GM12878 (cell line): ENCODE measurements around the gene SLC39A11.

Source experiments
- DPF2 ChIP-seq: fragments of 450-650 bp; IDR thresholded peaks from 2 replicates; pipeline ENCODE4 v1.6.1; 2017; ENCODE audit warnings: mild to moderate bottlenecking
- ESRRA ChIP-seq: IDR thresholded peaks from 2 replicates; pipeline ENCODE4 v1.6.1; 2012; ENCODE audit warnings: mild to moderate bottlenecking, low read length, improper control_type of control experiment
- EZH2 ChIP-seq: IDR thresholded peaks from 2 replicates; pipeline ENCODE4 v1.6.1; 2012; ENCODE audit warnings: low read depth, mild to moderate bottlenecking, control low read depth, inconsistent platforms, low read length, borderline replicate concordance; ENCODE audit not compliant: control insufficient read depth
- GABPA ChIP-seq: IDR thresholded peaks from 2 replicates; pipeline ENCODE4 v1.6.1; 2014; ENCODE audit warnings: antibody characterized with exemption, low read depth, mild to moderate bottlenecking, inconsistent platforms
- POLR2A ChIP-seq: IDR thresholded peaks from 2 replicates; pipeline ENCODE4 v1.6.1; 2011; ENCODE audit warnings: low read depth, mild to moderate bottlenecking, low read length
- POLR2AphosphoS5 ChIP-seq: IDR thresholded peaks from 2 replicates; pipeline ENCODE4 v1.6.1; 2011; ENCODE audit warnings: mild to moderate bottlenecking, low read length, inconsistent platforms
- RFX5 ChIP-seq: IDR thresholded peaks from 2 replicates; pipeline ENCODE4 v1.6.1; 2011; ENCODE audit warnings: low read depth, low read length, improper control_type of control experiment
- SP1 ChIP-seq: IDR thresholded peaks from one replicate; pipeline ENCODE4 v1.6.1; 2011; ENCODE audit warnings: low read depth, low read length
- TCF3 ChIP-seq: IDR thresholded peaks from 2 replicates; pipeline ENCODE4 v1.6.1; 2012; ENCODE audit warnings: low read depth, mild to moderate bottlenecking, low read length, borderline replicate concordance; ENCODE audit not compliant: insufficient read depth
- ZNF274 ChIP-seq: IDR thresholded peaks from one replicate; pipeline ENCODE4 v1.8.0; 2011; ENCODE audit not compliant: insufficient read length, insufficient read depth
- TF ChIP-seq, protein P1 (sequence below): fragments of 450-650 bp; IDR thresholded peaks from 2 replicates; pipeline ENCODE4 v1.6.1; 2018; ENCODE audit warnings: mild to moderate bottlenecking, low read depth, moderate library complexity; ENCODE audit not compliant: partially characterized antibody
- TF ChIP-seq, protein P2 (sequence below), 3 experiments: IDR thresholded peaks in 2 of 3; conservative IDR thresholded peaks in 1 of 3; 2 replicates each; pipeline ENCODE4 v1.5.1; 2011; ENCODE audit warnings: low read depth in 3 of 3, low read length in 3 of 3, mild to moderate bottlenecking in 3 of 3, control low read depth in 2 of 3, moderate library complexity in 2 of 3, inconsistent platforms in 1 of 3, mixed read lengths in 1 of 3; ENCODE audit not compliant: control insufficient read depth in 2 of 3, insufficient read depth in 1 of 3; ENCODE audit errors: extremely low read depth in 1 of 3
- TF ChIP-seq, protein P3 (sequence below): fragments of 450-650 bp; IDR thresholded peaks from 2 replicates; pipeline ENCODE4 v1.6.1; 2017; ENCODE audit warnings: mild to moderate bottlenecking

DNA sequence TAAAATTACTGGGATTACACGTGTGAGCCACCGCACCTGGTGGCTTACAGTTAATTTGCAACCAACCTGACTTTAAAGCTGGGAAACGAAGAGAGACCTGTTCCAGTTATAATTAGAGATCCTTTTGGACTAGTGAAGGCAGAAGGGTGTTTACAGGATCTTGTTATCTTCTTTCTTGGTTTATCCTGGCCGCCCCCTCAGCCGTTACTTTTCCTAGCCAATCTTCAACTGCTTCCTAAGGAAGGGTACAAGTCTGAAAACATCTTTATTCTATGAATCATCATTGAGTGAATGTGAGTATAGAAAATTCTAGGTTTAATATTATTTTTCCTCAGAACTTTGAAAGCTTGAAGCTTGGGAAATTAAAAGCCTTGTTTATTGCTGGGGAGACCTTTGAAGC is 286.5 kb downstream of the SLC39A11 start:
- TF ChIP-seq GABPA: no peak
- TF ChIP-seq, protein P1, sequence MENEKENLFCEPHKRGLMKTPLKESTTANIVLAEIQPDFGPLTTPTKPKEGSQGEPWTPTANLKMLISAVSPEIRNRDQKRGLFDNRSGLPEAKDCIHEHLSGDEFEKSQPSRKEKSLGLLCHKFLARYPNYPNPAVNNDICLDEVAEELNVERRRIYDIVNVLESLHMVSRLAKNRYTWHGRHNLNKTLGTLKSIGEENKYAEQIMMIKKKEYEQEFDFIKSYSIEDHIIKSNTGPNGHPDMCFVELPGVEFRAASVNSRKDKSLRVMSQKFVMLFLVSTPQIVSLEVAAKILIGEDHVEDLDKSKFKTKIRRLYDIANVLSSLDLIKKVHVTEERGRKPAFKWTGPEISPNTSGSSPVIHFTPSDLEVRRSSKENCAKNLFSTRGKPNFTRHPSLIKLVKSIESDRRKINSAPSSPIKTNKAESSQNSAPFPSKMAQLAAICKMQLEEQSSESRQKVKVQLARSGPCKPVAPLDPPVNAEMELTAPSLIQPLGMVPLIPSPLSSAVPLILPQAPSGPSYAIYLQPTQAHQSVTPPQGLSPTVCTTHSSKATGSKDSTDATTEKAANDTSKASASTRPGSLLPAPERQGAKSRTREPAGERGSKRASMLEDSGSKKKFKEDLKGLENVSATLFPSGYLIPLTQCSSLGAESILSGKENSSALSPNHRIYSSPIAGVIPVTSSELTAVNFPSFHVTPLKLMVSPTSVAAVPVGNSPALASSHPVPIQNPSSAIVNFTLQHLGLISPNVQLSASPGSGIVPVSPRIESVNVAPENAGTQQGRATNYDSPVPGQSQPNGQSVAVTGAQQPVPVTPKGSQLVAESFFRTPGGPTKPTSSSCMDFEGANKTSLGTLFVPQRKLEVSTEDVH: no peak
- TF ChIP-seq ZNF274: no peak
- TF ChIP-seq DPF2: no peak
- TF ChIP-seq, protein P2, sequence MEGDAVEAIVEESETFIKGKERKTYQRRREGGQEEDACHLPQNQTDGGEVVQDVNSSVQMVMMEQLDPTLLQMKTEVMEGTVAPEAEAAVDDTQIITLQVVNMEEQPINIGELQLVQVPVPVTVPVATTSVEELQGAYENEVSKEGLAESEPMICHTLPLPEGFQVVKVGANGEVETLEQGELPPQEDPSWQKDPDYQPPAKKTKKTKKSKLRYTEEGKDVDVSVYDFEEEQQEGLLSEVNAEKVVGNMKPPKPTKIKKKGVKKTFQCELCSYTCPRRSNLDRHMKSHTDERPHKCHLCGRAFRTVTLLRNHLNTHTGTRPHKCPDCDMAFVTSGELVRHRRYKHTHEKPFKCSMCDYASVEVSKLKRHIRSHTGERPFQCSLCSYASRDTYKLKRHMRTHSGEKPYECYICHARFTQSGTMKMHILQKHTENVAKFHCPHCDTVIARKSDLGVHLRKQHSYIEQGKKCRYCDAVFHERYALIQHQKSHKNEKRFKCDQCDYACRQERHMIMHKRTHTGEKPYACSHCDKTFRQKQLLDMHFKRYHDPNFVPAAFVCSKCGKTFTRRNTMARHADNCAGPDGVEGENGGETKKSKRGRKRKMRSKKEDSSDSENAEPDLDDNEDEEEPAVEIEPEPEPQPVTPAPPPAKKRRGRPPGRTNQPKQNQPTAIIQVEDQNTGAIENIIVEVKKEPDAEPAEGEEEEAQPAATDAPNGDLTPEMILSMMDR (IDR thresholded peaks at IDR 0.05 in 2 of 3, conservative IDR thresholded peaks at IDR 0.05 in 1 of 3; ENCODE audit: control insufficient read depth in 2 of 3, extremely low read depth in 1 of 3, insufficient read depth in 1 of 3, low read depth in 3 of 3, low read length in 3 of 3): no peak
- TF ChIP-seq POLR2A: no peak
- TF ChIP-seq ESRRA: no peak
- TF ChIP-seq TCF3: no peak
- TF ChIP-seq, protein P3, sequence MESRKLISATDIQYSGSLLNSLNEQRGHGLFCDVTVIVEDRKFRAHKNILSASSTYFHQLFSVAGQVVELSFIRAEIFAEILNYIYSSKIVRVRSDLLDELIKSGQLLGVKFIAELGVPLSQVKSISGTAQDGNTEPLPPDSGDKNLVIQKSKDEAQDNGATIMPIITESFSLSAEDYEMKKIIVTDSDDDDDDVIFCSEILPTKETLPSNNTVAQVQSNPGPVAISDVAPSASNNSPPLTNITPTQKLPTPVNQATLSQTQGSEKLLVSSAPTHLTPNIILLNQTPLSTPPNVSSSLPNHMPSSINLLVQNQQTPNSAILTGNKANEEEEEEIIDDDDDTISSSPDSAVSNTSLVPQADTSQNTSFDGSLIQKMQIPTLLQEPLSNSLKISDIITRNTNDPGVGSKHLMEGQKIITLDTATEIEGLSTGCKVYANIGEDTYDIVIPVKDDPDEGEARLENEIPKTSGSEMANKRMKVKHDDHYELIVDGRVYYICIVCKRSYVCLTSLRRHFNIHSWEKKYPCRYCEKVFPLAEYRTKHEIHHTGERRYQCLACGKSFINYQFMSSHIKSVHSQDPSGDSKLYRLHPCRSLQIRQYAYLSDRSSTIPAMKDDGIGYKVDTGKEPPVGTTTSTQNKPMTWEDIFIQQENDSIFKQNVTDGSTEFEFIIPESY: no peak
- TF ChIP-seq SP1: no peak
- TF ChIP-seq POLR2AphosphoS5: no peak
- TF ChIP-seq EZH2: no peak
- TF ChIP-seq RFX5: no peak
